Tibial artery (tissue), 4 donors: Measurements from ENCODE around the gene TLL2.
A peak's percentile ranks its signal among the peaks of the same experiment; 100 is the strongest.

Experiments
- DNase-seq, 2 donors: peaks; one replicate each; pipeline ENCODE4 v3.0.0-alpha.2; 2019
- H3K27ac ChIP-seq, 2 donors: fragments of 200-600 bp; sonication (generic) in 1 of 2; 1 replicate in 1 of 2; 2 replicates in 1 of 2; pipeline ENCODE4 v1.5.1; 2018 to 2019; ENCODE audit warnings: mild to moderate bottlenecking in 1 of 2
- H3K27me3 ChIP-seq, 2 donors: fragments of 200-600 bp; sonication (generic) in 1 of 2; one replicate each; pipeline versions ENCODE4 v1.5.1 to v1.6.0; 2016 to 2019
- H3K36me3 ChIP-seq, 3 donors: fragments of 200-600 bp; sonication (generic) in 2 of 3; one replicate each; pipeline ENCODE4 v1.5.1; 2016 to 2019; ENCODE audit warnings: mild to moderate bottlenecking in 2 of 3
- H3K4me1 ChIP-seq, 4 donors: fragments of 200-600 bp; sonication (generic) in 2 of 4; 1 replicate in 3 of 4; 2 replicates in 1 of 4; pipeline ENCODE4 v1.5.1; 2016 to 2019
- H3K4me3 ChIP-seq, 2 donors: fragments of 200-600 bp; sonication (generic) in 1 of 2; 1 replicate in 1 of 2; 2 replicates in 1 of 2; pipeline ENCODE4 v1.5.1; 2018 to 2019; ENCODE audit warnings: mild to moderate bottlenecking in 2 of 2
- H3K9me3 ChIP-seq, 3 donors: fragments of 200-600 bp; sonication (generic) in 1 of 3; one replicate each; pipeline ENCODE4 v1.5.1; 2016 to 2019
- CTCF ChIP-seq, 2 experiments: fragments of 200-600 bp in 1 of 2; fragments of 450-650 bp in 1 of 2; IDR thresholded peaks; one replicate each; pipeline ENCODE4 v1.5.1; 2017 to 2019; ENCODE audit warnings: antibody characterized with exemption in 2 of 2, mild to moderate bottlenecking in 1 of 2, moderate library complexity in 1 of 2
- intact Hi-C: fragments of 100-400 bp; cut with DNase I; formaldehyde crosslinking; loops from one replicate; pipeline ENCODE4 v1.15.0; 2023; ENCODE audit warnings: low total_unique reads

Gene TLL2

DNA sequence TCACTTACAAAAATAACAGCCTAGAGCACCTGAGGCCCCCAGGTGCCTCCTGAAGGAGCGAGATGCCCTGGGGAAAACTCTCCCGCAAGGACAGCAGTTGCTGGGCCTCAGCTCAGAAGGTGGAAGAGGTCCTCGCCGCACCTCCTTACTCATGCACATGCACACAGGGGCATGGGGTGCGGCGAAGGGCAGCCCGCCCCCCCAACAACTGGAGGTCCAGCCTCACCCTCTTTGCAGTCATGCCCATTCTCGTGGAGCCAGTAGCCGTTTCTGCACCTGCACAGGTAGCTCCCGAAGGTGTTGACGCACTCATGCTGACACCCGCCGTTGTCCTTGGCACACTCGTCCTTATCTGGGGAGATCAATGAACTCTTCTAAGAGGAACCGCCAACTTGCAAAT lies 135.0 kb downstream of the TLL2 start:
- no peak for TF ChIP-seq CTCF (IDR thresholded peaks at IDR 0.05)
- DNase-seq, result no peak
- Histone ChIP-seq H3K9me3 (no peaks in the 10 kb centered on the region), H3K27ac (no peak overlapping the region), H3K4me3 (no peak overlapping the region), H3K36me3 (no peaks in the 10 kb centered on the region), H3K27me3 (peaks cover 0 to 28% of the 10 kb centered on the region in 2 donors), H3K4me1 (peaks cover 0 to 15% (median 6%) of the 10 kb centered on the region in 4 donors)
- intact Hi-C loops, result no loop called here

DNA sequence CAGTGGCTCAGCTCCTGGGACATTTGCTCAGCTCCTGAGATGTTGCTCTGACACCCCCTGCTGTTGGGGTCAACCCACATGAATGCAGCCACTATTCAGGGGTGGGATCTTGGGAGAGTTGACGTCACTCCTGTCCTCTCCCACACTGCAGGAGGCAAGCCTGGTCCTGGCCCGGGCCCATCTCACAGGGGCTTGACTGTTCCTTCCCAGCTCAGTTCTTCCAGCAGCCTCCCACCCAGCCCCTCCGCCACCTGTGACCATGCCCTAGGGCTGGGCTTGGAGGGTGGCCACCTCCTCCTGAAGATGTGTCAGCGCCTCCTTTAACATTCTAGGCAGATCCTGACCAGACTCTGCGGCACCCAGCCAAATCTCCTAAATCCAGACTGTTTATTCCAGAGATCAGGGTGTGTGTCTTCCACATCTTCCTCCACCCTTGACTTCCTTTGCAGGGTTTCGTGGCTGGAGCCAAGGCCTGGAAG lies 135.9 kb downstream of the TLL2 start:
- H3K27me3 ChIP-seq, result peaks cover 0 to 26% of the 10 kb centered on the region in 2 donors
- no peaks in the 10 kb centered on the region for H3K36me3 ChIP-seq
- no peak for TF ChIP-seq CTCF (IDR thresholded peaks at IDR 0.05)
- H3K27ac ChIP-seq, result no peak overlapping the region
- H3K9me3 ChIP-seq, result no peaks in the 10 kb centered on the region
- intact Hi-C loops, result no loop called here
- no peak overlapping the region for H3K4me3 ChIP-seq
- H3K4me1 ChIP-seq, result peaks cover 0 to 15% (median 6%) of the 10 kb centered on the region in 4 donors
- DNase-seq, result no peak

DNA sequence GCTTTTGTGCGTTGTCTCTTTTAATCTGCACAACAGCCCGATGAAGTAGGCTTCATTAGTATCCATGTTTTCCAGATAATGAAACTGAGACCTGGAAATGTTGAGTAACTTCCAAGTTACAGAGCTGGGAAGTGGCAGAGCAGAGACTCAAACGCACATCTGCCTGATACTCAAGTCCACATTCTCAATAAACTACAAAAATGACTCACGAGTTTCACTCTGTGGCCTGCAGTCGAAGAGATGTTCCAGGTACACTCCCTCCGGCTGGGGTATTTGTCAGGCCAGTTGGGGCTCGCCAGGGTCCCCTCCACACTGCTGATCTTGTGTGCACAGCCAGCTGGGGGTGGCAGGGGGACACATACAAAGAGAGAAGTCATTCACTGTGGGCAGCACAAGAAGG lies 137.2 kb downstream of the TLL2 start:
- no peak for DNase-seq
- no peaks in the 10 kb centered on the region for H3K9me3 ChIP-seq
- intact Hi-C loops, result no loop called here
- peaks cover 0 to 15% (median 6%) of the 10 kb centered on the region in 4 donors for H3K4me1 ChIP-seq
- TF ChIP-seq CTCF (IDR thresholded peaks at IDR 0.05), result no peak
- H3K4me3 ChIP-seq, result no peak overlapping the region
- no peaks in the 10 kb centered on the region for H3K36me3 ChIP-seq
- peaks cover 0 to 26% of the 10 kb centered on the region in 2 donors for H3K27me3 ChIP-seq
- no peak overlapping the region for H3K27ac ChIP-seq

GRCh38 chr10:96374985-96375830 lies 138.5 kb downstream of the TLL2 start:
- peak; percentile 82 to 89 for DNase-seq
- intact Hi-C loops, result no loop called here

GRCh38 chr10:96374639-96374984 lies 139.1 kb downstream of the TLL2 start:
- DNase-seq, result no peak
- no peaks in the 10 kb centered on the region for H3K36me3 ChIP-seq
- no peak overlapping the region for H3K27ac ChIP-seq
- peaks cover 0 to 26% of the 10 kb centered on the region in 2 donors for H3K27me3 ChIP-seq
- H3K4me1 ChIP-seq, result peaks cover 0 to 15% (median 6%) of the 10 kb centered on the region in 4 donors
- H3K4me3 ChIP-seq, result peak overlapping the region; percentile 38 to 50
- H3K9me3 ChIP-seq, result no peaks in the 10 kb centered on the region
- intact Hi-C loops, result no loop called here
- no peak for TF ChIP-seq CTCF (IDR thresholded peaks at IDR 0.05)

More at GRCh38 chr10:96374985-96375830, 138.5 kb downstream of the TLL2 start:
- peaks cover 0 to 15% (median 6%) of the 10 kb centered on the region in 4 donors for H3K4me1 ChIP-seq
- TF ChIP-seq CTCF (IDR thresholded peaks at IDR 0.05), result peak; percentile 91 to 97
- H3K27ac ChIP-seq, result no peak overlapping the region
- H3K9me3 ChIP-seq, result no peaks in the 10 kb centered on the region
- H3K27me3 ChIP-seq, result peaks cover 0 to 26% of the 10 kb centered on the region in 2 donors
- peak overlapping the region; percentile 38 to 50 for H3K4me3 ChIP-seq
- no peaks in the 10 kb centered on the region for H3K36me3 ChIP-seq
